Measurements from ENCODE around the gene FTL.

DNA sequence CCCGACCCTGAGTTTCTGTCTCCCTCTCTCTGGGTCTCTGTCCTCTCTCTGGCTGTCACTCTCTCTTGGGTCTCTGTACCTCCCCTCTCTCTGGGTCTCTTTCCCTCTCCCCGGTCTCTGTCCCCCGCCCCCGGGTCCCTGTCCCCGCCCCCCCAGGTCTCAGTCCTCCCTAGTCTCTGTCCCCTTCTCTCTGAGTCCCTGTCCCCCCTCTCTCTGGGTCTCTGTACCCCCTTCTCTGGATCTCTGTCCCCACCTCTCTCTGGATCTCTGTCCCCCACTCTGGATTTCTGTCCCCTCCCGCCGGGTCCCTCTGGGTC is 2.3 kb upstream of the FTL start:
- TF ChIP-seq, protein P1, sequence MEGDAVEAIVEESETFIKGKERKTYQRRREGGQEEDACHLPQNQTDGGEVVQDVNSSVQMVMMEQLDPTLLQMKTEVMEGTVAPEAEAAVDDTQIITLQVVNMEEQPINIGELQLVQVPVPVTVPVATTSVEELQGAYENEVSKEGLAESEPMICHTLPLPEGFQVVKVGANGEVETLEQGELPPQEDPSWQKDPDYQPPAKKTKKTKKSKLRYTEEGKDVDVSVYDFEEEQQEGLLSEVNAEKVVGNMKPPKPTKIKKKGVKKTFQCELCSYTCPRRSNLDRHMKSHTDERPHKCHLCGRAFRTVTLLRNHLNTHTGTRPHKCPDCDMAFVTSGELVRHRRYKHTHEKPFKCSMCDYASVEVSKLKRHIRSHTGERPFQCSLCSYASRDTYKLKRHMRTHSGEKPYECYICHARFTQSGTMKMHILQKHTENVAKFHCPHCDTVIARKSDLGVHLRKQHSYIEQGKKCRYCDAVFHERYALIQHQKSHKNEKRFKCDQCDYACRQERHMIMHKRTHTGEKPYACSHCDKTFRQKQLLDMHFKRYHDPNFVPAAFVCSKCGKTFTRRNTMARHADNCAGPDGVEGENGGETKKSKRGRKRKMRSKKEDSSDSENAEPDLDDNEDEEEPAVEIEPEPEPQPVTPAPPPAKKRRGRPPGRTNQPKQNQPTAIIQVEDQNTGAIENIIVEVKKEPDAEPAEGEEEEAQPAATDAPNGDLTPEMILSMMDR (IDR thresholded peaks at IDR 0.05), result no peak
- TF ChIP-seq EP300 (IDR thresholded peaks at IDR 0.05) (no peak), POLR2A (IDR thresholded peaks at IDR 0.05) (no peak), POLR2AphosphoS5 (IDR thresholded peaks at IDR 0.05) (no peak)
